Left renal cortex interstitium (tissue), 4 donors: ENCODE data around the gene ASB13. TPM values are rescaled to one million over a fixed set of nuclear protein-coding genes. Genes with fewer than 3 reads are reported as not detected.
"Not testable (repeated sequence)": the region's sequence is repeated elsewhere in the genome, so short reads cannot be mapped to it uniquely, and the experiment has no call there.

Experiments
- DNase-seq, 4 donors: peaks; one replicate each; pipeline ENCODE4 v3.0.0-alpha.2; 2013; ENCODE audit warnings: low read depth in 4 of 4, low spot score in 2 of 4, missing footprints in 1 of 4
- polyA plus RNA-seq, 4 donors: library from polyadenylated mRNA; unstranded; fragments of 120-200 nt; gene quantifications; one replicate each; pipeline ENCODE4 v1.2.1, GENCODE V29; 2013; ENCODE audit not compliant: insufficient read length in 4 of 4

ASB13 gene
- polyA plus RNA-seq, 4 donors: 22.7 to 29.2 (median 26.0) TPM

DNA sequence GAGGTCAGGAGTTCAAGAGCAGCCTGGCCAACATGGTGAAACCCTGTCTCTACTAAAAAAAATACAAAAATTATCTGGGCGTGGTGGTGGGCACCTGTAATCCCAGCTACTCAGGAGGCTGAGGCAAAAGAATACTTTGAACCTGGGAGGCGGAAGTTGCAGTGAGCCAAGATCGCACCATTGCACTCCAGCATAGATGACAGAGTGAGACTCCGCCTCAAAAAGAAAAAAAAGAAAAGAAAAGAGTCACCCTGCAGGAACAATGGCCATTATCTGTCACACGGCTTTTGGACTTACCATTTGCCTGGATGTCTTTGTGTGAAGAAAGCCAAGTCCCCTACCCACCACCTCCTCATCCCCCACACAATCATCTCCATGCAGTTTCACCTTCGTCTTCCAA lies 73.0 kb downstream of the ASB13 start:
- DNase-seq: not testable (repeated sequence)

DNA sequence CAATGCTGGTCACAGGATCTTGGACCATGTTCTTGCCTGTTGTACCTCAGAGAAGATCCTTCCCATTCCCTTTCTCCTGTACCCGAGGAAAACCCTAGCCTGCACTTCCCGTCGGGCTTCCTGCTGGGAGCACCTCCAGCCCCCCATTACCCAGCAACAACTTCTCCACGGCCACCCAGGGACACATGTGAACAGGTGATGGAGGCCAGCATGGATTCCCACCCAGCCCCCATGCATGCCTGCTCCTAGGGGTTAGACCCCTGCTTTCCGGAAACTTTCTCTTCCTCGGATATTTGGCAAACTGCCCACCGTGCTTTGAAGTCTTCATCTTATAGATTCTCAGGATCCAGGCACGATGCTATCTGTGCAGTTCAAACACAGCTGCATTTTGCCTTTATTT lies 74.3 kb downstream of the ASB13 start:
- DNase-seq: no peak

DNA sequence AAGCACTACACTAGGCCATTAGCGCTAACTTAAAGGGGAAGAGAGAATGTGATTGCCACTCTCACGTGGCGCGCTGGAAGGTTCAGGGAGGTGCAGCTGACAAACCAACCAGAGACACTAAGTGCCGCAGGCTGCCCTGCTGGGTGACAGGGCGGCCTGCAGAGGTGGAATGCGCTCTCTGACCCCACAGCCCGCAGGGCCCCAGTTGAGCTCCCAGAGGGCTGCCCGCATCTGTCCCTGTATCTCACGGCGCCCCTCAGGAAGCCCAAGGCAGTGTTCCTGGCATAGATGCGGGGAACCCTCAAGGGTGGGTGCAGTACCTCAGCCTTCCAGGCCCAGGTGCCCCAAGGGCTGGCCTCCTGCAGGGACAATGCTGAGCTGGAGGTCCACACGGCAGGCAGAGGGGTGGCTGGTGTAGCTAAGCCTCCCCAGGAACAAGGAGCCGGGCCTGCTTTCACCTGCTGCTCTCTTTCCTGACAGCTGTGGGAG lies 75.0 kb downstream of the ASB13 start:
- no peak for DNase-seq

DNA sequence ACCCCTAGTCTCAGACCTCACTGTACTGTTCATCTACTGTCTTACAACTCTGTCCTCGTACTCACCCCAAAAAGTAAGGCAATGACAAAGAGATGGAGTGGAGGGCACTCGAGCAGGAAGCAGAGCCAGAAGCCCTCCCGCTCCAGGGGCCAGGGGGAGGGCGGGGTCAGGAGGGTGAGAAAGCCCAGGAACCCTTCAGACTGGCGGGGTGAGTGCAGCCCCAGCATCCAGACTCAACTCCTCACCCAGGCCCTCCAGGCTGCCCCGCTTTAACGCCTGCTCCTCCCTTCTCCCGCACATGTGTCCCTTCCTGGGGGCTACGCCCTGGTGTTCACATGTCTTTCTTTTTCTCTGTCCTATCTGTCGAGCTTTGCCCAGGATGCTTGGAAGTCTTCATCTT lies 75.6 kb downstream of the ASB13 start:
- no peak for DNase-seq

DNA sequence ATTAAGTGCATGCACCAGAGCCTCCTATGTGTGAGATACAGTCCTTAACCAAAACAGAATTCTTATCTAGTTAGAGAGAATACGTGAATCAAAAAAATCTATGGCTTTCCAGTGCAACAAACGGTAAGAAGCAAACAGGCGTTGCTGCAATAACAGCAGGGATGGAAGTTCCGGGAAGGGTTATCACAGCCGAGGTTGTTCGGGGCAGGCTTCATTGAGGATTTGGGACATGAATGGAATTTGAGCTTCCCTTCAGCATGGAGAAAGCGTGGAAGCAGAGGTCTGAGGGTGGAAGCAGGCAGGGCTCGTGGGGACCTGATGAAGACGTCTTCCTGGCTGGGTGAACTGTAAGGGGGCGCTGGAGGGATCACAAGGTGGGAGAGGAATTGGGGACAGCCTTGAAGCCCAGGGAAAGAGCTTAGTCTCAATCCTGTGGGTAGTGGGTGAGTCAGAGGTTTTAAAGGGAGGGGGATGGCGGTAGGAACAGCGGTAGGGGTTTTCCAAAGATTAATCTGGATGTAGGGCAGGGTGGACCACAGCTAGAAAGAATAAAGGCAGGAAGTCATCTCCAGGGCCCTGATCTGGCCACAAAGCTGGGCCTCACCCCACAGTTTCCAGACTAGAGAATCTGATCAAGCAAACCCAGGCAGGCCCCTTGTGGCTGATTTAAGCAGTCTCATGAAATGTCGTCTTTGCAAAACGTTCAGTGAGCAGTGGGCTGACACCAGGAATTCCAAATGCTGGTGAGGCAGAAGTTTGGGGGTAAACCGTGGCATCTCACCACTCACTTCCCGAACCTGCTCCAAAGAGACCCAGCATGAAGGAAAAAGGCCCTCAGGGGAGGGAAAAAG lies 76.5 kb downstream of the ASB13 start:
- no peak for DNase-seq

DNA sequence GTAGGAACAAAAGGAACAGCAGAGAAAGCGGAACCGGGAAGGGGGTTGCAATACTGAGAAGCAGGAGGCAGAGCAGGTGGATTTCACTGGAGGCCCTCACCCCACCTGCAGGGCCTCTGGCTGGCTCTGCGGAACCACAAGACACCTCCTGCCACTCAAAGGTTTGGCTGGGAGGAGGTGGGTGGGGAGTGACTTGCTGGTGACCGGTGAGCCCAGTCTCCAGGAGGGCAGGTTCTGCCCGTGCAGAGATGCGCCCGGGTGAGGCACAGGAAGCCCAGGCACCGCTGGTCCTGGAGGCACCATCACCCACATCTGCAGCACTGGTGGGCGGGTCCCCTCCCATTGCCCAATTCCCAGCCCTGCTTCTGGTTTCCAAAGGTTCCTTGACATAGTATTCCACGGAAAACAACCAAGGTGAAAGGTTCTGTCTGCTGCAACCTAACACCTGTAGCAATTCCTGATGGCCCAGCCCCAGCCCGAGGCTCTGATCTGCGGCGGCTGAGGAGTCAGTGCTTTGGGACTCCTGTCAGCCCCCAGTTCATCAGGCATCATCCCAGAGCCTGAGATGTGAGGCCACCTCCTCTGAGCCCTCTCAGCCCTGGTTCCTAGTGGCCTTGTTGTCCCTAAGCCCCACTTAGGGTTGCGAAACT lies 77.3 kb downstream of the ASB13 start:
- no peak for DNase-seq

Other genes starting within 250 kb of the ASB13 start
- gene CALML5, start 167.0 kb downstream of the ASB13 start, polyA plus RNA-seq: not detected
- gene CALML3, start 141.6 kb downstream of the ASB13 start, polyA plus RNA-seq: under 1 TPM in 1 of 4 donors, not detected in 3; 0.08 TPM
- gene TASOR2, start 18.2 kb upstream of the ASB13 start, polyA plus RNA-seq: 10 to 100 TPM; 28.1 to 42.1 (median 35.0) TPM
- 100 to 1,000 TPM; 267 to 348 (median 285) TPM for gene GDI2, start 146.8 kb upstream of the ASB13 start, polyA plus RNA-seq
- 10 to 100 TPM; 10.2 to 15.5 (median 11.5) TPM for gene ANKRD16, start 223.3 kb upstream of the ASB13 start, polyA plus RNA-seq
- 10 to 100 TPM; 69.0 to 93.8 (median 80.6) TPM for gene FBH1, start 223.6 kb upstream of the ASB13 start, polyA plus RNA-seq